Lower leg skin (tissue), 4 donors: ENCODE data around the gene JRKL. TPM values are rescaled to one million over a fixed set of nuclear protein-coding genes. Genes with fewer than 3 reads are reported as not detected.

Experiments used
- DNase-seq, 2 donors: peaks; one replicate each; pipeline ENCODE4 v3.0.0-alpha.2; 2019; ENCODE audit warnings: low spot score in 2 of 2
- H3K4me3 ChIP-seq: fragments of 200-600 bp; sonication (generic); 2 replicates; pipeline ENCODE4 v1.5.1; 2017; ENCODE audit warnings: mild to moderate bottlenecking, low read depth; ENCODE audit not compliant: poor library complexity, severe bottlenecking
- POLR2A ChIP-seq, 2 donors: fragments of 450-650 bp; IDR thresholded peaks; one replicate each; pipeline ENCODE4 v1.6.1; 2016 to 2017; ENCODE audit warnings: antibody characterized with exemption in 2 of 2, mild to moderate bottlenecking in 1 of 2, moderate library complexity in 1 of 2
- WGBS, 2 donors: methylation state at CpG; one replicate each; pipeline ENCODE4 v1.1.5; 2018; 5-methylcytosine and 5-hydroxymethylcytosine counted together
- intact Hi-C: fragments of 100-400 bp; cut with DNase I; formaldehyde crosslinking; loops from one replicate; pipeline ENCODE4 v1.15.0; 2023; ENCODE audit warnings: low total_unique reads
- total RNA-seq, 4 donors: library from RNA; depleted of rRNA; stranded (reverse); fragments of >200 nt; gene quantifications; one replicate each; pipeline ENCODE4 v1.1.0, GENCODE V29; 2016
- TF ChIP-seq, protein P1 (sequence below), 3 donors: fragments of 450-650 bp; IDR thresholded peaks; one replicate each; pipeline ENCODE4 v1.5.1; 2016; ENCODE audit warnings: antibody characterized with exemption in 3 of 3, mild to moderate bottlenecking in 3 of 3, moderate library complexity in 2 of 3

JRKL gene
- total RNA-seq = 10 to 100 TPM in 1 of 4 donors, 1 to 10 TPM in 3; 4.0 to 10.2 (median 5.3) TPM

DNA sequence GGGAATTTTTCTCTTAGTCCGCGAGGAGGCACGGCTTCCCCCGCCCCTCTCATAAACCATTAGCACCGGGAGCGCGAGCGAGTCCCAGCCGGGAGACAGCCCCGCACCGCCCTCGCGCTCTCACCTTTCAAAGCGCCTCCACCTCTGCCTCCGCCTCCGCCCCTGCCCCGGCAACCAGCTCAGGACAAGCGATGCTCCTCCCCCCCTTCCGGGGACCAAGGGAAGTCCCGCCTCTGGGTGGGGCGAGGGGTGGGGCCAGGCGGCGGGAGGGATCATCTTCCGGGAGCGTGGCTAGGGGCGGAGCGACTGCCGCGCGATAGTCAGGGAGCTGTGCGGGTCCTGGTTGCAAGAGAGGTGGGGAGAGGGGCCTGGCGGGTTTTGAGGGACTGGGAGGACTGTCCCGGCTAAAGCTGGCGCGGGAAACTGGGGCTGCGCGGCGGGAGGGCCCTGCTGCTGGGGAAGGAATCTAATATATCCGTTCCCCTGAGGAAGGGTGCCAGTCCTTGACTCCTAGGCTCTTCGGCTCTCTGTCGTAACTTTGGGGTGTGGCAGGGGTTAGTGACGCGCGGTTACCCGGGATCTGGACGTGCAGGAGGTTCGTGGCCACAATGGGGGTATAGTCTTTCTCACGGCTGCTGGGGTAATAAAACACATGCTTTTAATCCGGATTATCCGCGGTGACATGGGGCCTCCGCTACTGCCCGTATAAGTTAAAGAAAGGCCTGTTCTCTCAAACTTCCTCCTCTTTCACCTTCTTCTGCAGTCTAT, at the start of gene JRKL, which contains the start of gene CCDC82:
Gene JRKL, plus strand, starts transcription at position 294 of the 768 bp plus-strand sequence. CDS start 637 bp downstream, outside the sequence.
Gene CCDC82, minus strand, starts transcription at position 193 of the 768 bp plus-strand sequence. CDS start 5,165 bp downstream, outside the sequence.
- TF ChIP-seq POLR2A (IDR thresholded peaks at IDR 0.05) = peak in 1 of 2 donors; percentile 71
- TF ChIP-seq, protein P1, sequence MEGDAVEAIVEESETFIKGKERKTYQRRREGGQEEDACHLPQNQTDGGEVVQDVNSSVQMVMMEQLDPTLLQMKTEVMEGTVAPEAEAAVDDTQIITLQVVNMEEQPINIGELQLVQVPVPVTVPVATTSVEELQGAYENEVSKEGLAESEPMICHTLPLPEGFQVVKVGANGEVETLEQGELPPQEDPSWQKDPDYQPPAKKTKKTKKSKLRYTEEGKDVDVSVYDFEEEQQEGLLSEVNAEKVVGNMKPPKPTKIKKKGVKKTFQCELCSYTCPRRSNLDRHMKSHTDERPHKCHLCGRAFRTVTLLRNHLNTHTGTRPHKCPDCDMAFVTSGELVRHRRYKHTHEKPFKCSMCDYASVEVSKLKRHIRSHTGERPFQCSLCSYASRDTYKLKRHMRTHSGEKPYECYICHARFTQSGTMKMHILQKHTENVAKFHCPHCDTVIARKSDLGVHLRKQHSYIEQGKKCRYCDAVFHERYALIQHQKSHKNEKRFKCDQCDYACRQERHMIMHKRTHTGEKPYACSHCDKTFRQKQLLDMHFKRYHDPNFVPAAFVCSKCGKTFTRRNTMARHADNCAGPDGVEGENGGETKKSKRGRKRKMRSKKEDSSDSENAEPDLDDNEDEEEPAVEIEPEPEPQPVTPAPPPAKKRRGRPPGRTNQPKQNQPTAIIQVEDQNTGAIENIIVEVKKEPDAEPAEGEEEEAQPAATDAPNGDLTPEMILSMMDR (IDR thresholded peaks at IDR 0.05) = no peak
- H3K4me3 ChIP-seq = peak within 1 kb of the TSS; percentile 91
- WGBS, 2 donors = 0 to 1% methylated on average over 48 to 50 of the region's 53 CpGs
- intact Hi-C loops = no loop called here
- DNase-seq = peak; percentile 96 to 99

DNA sequence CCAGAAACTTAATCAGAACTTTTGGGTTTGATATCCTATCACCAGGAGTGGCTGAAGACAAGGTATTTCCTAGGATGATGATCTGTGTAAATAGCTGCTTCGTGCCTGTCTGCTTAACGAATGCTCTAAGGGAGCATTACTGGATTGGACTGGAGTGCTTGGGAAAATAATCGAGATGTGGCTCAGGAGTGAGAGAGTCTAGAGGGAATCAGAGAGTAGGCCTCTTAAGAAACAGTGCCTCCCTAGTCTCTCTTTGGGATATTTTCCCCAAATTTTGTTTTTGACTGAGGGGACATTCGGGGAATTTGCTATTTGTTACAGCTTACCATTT, 49.3 kb upstream of the JRKL start:
- no peak for DNase-seq
- intact Hi-C loops = loop anchor here (5.0 kb wide), 2 partner anchors 293 to 493 kb away; no protein-coding TSS in a partner anchor
- no peak overlapping the region for H3K4me3 ChIP-seq
- TF ChIP-seq, protein P1 (IDR thresholded peaks at IDR 0.05) = no peak
- 41 to 44% methylated on average over 4 of the region's 4 CpGs for WGBS, 2 donors

DNA sequence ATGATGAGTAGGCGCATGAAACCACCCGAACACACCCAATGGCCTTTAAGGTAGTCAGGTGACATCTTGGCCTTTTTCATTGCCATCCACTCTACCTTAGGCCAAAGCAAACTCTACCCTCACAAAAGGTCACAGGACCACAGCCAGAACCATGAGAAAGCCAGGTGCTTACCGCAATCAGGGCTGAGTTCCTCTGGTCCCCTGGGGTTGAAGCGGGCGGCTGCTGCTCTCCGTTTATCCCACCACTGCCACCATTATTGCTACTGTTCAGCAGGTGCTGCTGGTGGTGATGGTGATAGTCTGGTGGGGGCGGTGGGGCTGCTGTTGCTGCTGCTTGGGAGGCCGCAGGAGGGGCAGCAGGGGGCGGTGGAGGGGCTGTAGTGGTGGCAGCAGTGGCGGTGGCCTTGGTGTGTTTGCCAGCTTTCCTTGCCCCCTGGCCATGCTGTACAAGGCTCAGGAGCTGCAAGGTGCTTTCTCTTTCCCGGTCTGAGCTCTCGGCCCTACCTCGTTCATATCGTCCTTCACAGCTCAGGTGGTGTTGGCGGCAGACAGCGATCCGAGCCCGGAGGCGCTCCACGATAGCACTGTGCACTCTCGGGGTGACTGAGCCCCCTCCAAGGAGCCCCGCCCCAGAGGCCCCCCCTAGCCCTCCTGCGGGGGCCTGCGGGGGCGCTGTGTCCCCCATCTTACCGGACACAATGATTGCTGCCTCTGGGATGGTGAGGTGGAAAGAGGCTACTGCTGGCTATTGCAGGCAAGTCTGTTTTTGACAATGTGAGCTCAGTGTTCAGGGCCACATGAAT, 48.4 kb upstream of the JRKL start:
- TF ChIP-seq POLR2A (IDR thresholded peaks at IDR 0.05) = no peak
- TF ChIP-seq, protein P1 (IDR thresholded peaks at IDR 0.05) = no peak
- DNase-seq = peak; percentile 45 to 89
- intact Hi-C loops = loop anchor here (5.0 kb wide), 2 partner anchors 294 to 494 kb away; no protein-coding TSS in a partner anchor
- WGBS, 2 donors = 16 to 24% methylated on average over 25 to 26 of the region's 26 CpGs
- peak overlapping the region; percentile 54 for H3K4me3 ChIP-seq

DNA sequence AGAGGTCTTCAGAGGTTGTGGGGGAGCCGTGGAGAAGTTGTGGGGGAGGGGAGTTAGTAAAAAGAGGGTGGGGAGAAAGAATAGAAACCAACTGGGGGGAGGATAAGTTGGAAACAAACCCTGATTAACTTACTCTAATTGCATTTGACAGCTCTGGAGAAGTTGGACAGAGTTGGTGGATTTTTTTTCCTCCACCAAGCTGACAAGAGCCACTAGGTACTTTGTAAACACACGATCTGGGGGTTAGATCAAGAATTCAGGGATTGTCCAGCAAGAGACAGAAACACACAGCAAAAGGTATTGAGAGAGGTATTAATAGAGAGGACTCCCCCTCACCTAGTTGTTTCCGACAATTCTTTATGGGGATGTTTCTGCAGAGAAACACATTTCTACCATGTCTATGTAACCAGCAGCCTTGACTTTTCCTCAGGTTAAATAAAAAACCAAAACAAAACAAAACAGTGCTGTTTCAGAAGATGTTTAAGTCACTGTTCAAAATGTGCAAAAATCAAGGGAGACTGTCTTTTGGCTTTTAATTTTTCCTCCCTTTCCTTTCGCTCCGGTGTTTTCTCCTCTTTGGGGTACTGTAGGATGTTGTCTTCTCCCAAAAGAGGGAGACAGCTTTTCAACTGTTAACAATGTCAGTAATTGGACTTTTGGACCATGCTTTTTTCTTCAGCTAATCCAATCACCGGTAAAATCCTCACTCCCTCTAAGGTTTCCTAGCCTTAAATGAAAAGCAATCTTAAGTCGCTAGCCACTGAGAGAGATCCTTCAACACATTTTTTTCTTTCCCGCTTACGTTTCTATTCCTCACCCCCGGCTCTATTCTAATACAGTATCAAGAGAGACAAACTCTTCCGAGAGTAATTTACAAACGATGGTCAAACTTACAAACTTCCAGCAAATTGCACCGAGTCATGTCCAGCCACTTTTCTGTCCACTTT, 47.5 kb upstream of the JRKL start:
- intact Hi-C loops = loop anchor here (5.0 kb wide), 2 partner anchors 295 to 495 kb away; no protein-coding TSS in a partner anchor
- TF ChIP-seq POLR2A (IDR thresholded peaks at IDR 0.05) = no peak
- TF ChIP-seq, protein P1 (IDR thresholded peaks at IDR 0.05) = no peak
- peak overlapping the region; percentile 54 for H3K4me3 ChIP-seq
- no peak for DNase-seq
- WGBS, 2 donors = 1% methylated on average over 13 of the region's 13 CpGs
